Frontal cortex (tissue), 4 donors: Measurements from ENCODE around the gene RIPOR3. TPM values are rescaled to one million over a fixed set of nuclear protein-coding genes. Genes with fewer than 3 reads are reported as not detected.
"Not testable (repeated sequence)": the region's sequence is repeated elsewhere in the genome, so short reads cannot be mapped to it uniquely, and the experiment has no call there.

Source experiments
- DNase-seq, 2 donors: peaks; one replicate each; pipeline ENCODE4 v3.0.0; 2012; ENCODE audit warnings: low spot score in 2 of 2
- FAIRE-seq: peaks from 2 replicates; lab custom pipeline; 2012; peaks lifted over from hg19 to GRCh38; lab: Jason Lieb, UNC
- total RNA-seq: library from RNA; depleted of rRNA; stranded (reverse); fragments of >200 nt; gene quantifications from one replicate; pipeline ENCODE4 v1.2.3, GENCODE V29; 2014
- donor health status: control.
- donor health status: control.
- donor health status: control.

Gene RIPOR3
- total RNA-seq, 1 donor from 2014 or later: 0.41 TPM

GRCh38 chr20:50638015-50638847 is 53.1 kb downstream of the RIPOR3 start:
- not testable (repeated sequence) for DNase-seq, FAIRE-seq

GRCh38 chr20:50636601-50637540 is 54.5 kb downstream of the RIPOR3 start:
- no peak for DNase-seq
- FAIRE-seq: no peak

GRCh38 chr20:50635676-50636600 is 55.4 kb downstream of the RIPOR3 start:
- DNase-seq (peak in 1 of 2 donors; percentile 69), FAIRE-seq (no peak)

- FAIRE-seq (no peak), DNase-seq (no peak)
Observed at GRCh38 chr20:50635014-50635557, 56.3 kb downstream of the RIPOR3 start.

GRCh38 chr20:50634191-50634590 is 57.2 kb downstream of the RIPOR3 start:
- DNase-seq (no peak), FAIRE-seq (no peak)

- no peak for DNase-seq
- no peak for FAIRE-seq
Observed at GRCh38 chr20:50633361-50633760, 58.0 kb downstream of the RIPOR3 start.

- DNase-seq (no peak), FAIRE-seq (no peak)
Observed at GRCh38 chr20:50632701-50633100, 58.6 kb downstream of the RIPOR3 start.

GRCh38 chr20:50632236-50632635 is 59.1 kb downstream of the RIPOR3 start:
- no peak for FAIRE-seq
- DNase-seq: no peak

GRCh38 chr20:50630578-50631263 is 60.6 kb downstream of the RIPOR3 start:
- FAIRE-seq (no peak), DNase-seq (no peak)

- DNase-seq (no peak), FAIRE-seq (no peak)
Observed at GRCh38 chr20:50629670-50630045, 61.7 kb downstream of the RIPOR3 start.

GRCh38 chr20:50628853-50629669 is 62.3 kb downstream of the RIPOR3 start:
- FAIRE-seq: no peak

GRCh38 chr20:50628332-50628731 is 63.0 kb downstream of the RIPOR3 start:
- FAIRE-seq (no peak), DNase-seq (no peak)

More at GRCh38 chr20:50628853-50629669, 62.3 kb downstream of the RIPOR3 start:
- DNase-seq: no peak

- no peak for FAIRE-seq
- no peak for DNase-seq
Observed at GRCh38 chr20:50627747-50628146, 63.6 kb downstream of the RIPOR3 start.

GRCh38 chr20:50625986-50626677 is 65.2 kb downstream of the RIPOR3 start:
- DNase-seq (no peak), FAIRE-seq (no peak)

GRCh38 chr20:50624351-50625016 is 66.9 kb downstream of the RIPOR3 start:
- FAIRE-seq (no peak), DNase-seq (no peak)

- DNase-seq: no peak
- no peak for FAIRE-seq
Observed at GRCh38 chr20:50621068-50621665, 70.2 kb downstream of the RIPOR3 start.
